HG02938 (cell line): Measurements from ENCODE around the gene TCERG1L.

ENCODE experiments used
- ATAC-seq: cut with Tn5 transposase; IDR thresholded peaks from one replicate; pipeline ENCODE4 v1.9.1; 2021; ENCODE audit warnings: mild to moderate bottlenecking, moderate library complexity; ENCODE audit not compliant: unreplicated experiment

The TCERG1L gene

DNA sequence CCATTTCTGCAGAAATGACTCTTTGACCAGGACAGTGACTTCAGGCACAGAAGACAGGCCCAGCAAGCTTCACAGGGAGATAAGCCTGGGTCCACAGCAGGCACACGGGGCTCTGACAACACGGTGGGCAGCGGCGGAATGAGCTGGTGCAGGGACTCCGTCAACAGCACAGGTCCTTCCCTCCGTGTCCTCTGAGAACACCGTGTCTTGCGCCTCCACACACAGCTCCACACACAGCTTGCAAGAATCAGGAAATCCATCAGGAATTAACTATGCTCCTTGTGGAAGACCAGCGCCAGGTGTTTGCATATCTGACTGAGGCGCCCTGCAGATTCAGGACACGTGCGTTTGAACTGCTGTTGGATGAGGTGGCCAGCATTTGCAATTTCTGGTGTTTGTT, 39.6 kb downstream of the TCERG1L start:
- ATAC-seq = no peak

DNA sequence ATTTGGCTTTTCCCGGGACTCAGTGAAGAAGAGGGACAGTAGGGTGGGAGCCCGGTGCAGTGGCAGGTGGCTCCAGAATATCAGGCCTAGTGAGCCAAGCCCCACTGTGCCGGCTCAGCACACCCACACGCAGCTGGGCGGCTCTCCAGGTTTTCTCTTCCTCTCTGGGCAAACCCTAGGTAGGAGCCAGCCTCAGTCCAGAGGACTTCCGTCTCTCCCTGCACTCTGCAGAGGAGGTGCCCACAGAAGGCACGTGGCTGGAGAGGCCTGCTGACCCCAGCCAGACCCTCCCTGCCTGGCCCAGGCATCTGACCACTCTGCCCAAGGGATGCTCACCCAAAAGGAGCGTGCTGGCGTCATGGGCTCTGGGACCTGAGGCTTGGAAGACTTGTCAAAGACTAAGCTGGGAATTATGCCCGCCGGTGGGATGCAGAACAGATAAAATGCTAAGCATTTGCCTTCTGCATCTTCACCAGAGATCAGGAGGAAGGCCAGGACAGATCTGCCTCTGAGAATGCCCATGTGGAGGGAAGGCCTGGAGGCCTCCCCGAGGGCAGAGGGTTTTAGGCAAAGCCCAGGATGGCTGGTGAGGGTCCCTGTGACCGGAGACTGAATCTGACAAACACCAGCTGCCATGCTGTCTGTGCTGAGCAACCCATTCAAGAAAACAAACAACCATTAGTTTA, 40.2 kb downstream of the TCERG1L start:
- no peak for ATAC-seq

DNA sequence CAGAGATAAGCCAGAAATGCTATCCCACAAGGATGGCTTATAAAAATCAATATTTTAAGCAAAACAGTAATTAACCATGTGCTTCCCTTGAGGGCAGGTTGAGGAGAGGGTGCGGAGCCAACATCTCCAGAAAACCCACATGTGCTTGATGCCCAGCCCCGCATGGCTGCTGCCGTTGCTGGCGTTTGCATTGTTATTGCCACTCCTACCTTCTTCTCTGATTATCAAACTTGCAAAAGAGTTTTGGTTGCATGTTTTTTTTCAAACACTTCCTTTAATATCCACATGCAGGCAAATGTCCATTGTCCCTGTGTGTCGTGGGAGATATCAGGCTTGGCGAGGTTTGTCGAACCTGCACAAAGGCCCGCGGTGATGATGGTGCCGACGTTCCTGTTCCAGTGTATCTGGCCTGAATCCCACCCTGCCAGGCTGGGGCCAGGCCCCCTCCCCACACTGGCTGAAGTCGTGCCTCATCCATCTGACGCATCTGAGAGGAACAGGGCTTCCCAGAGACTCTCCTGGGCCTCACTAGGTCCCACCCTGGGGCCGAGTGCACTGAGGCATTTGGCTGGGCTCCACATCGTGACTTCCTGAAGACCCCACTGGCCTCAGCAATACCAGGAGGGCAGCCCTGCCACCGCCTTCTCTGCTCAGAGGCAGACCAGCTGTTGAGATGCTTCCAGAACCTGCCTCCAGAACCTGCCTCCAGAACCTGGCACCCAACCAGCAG, 40.9 kb downstream of the TCERG1L start:
- no peak for ATAC-seq

DNA sequence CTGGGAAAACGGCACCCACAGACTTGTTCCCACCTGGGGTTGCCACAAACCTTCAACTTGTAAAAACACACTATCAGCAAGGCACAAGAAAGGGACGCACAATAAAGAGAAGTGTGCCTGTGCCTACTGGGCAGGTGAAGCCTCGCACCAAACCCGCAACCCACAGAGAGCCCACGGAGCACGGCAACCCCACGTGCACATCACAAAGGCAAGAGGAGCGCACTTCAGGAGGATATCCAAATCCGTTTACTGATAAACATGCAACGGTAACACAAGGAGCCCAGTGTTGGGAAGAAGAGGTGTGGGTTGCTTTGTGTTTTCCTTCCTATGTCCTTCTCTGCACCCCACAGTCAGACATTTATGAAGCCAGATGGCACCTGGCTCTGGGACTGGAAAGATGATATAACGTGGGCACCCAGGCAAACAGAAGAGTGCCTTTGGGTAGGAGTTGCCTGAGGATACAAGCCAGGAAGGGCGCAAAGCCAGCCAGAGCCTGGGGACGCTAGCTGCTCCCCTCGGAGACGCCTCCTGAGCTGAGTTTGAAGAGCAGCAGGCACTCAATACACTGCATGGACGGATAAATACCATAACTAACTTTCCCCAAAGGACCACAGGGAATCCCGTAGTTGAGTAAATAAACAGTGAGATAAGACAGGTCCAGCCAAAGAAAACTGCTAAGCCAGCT, 41.6 kb downstream of the TCERG1L start:
- no peak for ATAC-seq

DNA sequence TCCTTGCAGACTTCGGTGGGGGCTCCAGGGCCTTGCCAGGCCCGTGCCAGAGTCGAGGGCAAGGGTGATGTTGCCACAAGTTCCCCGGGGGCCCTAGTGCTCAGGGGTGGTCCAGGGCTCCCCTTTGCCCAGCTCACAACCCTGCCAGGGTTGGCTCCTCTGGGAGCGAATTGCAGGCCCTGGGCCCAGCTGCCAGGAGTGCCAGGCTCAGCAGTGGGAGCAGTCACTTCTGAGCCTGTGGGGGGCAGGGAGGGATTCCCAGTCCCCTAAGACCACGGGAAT, 43.8 kb downstream of the TCERG1L start:
- ATAC-seq = no peak

DNA sequence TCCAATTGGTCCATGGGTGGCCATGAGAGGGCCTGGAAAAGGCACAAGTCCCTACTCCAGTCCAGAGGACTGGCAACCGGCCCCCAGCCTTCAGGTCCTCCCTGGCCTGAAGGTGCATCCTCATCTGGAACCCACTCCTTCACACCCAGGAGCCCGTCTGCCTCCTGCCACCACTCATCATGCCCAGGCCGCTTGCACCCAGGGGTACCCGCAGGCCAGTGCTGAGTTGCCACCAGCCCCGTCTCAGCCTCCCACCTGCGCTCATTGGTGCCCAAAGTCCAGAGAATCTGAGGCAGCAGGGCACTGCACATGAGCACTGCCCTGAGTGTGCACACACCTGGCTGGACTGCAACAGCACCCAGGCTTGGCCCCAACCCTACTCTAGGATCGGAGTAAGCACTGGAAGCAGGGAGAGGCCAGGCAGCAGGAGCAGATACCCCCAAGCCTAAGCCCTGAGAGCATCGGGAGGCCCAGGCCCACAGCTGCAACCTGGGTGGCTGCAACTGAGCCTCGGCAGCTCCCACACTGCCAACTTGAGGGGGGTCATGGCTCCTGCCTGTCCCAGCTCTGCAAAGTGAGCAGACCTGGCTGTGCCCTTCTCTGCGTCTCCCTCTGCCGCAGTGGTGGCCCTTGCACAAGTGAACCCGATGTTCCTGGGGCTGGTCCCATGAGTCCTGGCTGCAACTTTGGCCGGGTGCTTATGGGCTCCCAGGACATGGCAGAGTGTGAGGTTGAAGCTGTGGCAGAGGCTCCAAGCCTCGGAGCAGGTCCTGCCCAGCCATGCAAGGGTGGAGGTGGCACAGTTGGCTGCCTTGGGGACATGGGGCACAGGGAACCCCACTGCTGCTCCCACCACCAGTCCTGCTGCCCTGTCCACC, 44.3 kb downstream of the TCERG1L start:
- ATAC-seq = no peak

DNA sequence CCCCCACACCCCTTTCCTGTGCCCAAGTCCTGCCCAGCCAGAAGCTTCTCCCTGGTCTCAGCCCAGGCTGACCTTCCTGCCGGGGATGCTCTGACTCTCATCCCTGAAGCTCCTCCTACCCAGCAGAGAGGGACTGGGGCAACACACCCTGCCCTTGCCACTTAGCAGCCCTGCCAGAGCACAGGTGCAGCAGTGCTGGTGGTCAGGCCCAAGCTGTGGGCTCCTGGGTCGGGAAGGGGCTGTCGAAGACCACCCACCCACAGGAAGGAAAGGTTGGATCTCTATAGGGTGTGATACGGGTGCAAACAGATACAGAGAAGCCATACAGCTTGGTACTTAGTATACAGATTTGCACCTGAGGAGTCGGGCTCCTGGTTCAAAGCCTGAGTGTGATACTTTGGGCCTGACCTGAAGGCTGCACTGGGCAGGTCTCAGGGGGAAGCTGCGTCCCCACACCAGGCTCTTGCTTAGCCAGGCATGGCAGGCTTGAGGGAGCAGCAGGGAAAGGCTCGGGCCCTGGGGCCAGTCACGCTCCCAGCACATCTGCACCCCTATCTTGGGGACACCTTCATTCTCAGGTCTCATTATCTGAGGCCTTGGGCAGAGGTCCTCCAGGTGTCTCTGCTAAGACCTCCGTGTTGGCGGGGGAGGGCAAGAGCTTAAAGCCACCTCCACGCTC, 47.3 kb downstream of the TCERG1L start:
- no peak for ATAC-seq

DNA sequence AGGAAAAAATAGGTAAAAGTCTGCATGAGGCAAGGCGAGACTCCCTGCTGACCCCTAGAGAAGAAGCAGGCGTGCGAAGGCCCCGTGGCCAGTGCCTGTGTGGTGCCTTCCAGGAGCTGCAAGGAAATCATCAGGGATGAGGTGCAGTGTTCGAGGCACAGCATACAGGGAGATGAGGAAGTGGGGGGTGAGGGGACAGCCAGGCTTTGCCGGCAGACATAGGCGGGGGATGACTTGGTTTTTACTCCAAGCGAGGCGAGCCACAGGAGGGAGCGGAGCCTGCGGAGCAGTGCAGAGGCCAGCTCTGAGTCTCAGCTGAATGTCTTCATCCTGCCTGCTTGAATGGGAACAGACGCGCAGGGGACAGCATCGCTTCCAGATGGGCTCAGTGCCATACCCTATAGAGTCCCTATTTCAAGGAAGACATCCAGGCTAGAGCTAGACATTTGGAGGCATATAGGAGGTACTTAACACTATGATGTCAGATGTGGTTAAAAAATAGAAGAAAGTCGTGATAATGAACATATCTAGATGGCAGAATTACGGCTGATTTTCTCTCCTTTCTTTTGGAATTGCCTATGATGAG, 49.5 kb downstream of the TCERG1L start:
- no peak for ATAC-seq

DNA sequence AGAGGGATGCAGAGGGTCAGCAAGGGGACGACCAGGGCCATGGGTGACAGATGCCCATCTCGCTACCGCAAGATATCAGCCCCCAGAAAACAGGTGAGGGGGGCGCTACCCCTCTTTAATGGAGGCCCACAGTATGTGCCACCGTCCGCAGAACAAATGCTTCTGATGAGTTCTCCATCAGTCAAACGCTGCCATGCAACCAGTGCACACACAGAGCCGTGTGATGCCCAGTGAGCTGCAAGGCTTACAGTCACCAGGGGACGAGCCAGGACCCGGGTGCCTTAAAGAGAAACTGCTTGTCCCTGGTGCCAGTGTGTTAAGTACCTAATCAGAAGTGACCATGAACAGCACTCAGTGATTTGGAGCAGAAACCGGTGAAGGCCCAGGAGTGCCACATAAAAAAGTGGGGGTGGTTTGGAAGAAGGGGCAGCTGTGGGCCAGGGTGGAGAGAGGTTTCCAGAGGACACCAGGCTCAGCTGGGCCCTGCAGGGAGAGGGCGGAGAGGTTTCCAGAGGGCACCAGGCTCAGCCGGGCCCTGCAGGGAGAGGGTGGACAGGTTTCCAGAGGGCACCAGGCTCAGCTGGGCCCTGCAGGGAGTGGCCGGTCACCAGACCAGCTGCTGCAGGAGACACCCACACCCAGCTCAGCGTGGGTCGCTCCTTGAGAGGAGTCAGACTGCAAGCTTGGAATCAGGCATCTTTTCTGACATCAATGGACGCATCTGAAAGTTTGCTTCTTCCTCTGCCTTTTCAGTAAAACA, 50.9 kb downstream of the TCERG1L start:
- ATAC-seq = no peak

DNA sequence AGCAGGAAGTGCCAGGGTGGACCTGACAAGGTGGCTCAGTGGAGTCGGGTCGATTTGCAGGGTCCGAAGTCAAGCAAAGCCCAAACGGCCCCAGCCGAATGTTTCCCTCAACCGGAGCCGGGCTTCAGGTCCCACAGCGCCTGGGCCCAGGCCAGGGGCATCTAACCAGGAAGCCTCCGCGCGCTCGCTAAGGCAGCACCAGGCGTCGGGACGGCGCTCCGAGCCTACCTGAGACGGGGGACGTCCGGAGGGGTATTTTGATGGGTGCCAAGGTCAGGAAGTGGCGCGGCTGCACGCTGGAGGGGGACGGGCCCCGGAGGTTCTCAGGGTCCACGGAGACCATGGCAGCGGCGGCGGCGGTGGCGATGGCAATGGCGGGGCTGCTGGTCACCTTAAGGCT, 51.5 kb downstream of the TCERG1L start:
- ATAC-seq = no peak

DNA sequence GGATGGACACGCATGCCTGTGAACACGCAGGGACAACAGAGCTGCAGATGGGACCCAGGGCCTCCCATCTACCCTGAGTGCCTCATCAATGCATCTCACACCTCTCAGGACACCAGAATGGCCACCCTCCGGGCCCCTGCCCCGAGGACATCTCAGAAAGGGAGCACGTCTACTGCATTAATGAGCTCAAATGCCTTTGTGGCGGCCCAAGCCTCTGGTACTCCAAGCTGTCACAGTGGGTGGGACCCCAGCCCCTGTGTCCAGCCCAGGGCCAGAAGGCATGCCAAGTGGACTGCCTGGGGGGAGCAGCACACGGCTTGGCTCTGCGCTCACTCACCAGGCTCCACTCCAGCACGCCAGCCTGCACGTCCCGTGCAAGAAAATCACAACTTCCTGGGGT, 52.0 kb downstream of the TCERG1L start:
- no peak for ATAC-seq

DNA sequence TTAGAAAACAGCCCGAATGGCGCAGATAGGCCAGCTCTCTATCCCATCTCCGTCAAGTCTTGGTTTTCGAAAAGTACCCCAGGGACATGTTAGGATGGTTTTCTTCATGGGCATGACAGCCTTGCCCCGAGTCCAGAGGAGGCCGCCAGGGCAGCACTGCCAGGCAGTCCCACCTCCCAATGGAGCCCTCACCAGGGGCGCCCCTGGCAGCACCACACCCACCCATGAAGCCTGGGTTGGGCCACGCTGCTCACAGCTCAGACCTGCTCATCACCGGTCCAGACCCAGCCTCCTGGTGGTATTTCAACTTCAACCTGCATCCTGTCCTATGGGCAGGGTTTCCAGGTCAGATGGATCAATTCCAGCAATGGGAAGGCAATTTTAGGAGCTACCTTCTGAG, 53.3 kb downstream of the TCERG1L start:
- ATAC-seq = no peak

DNA sequence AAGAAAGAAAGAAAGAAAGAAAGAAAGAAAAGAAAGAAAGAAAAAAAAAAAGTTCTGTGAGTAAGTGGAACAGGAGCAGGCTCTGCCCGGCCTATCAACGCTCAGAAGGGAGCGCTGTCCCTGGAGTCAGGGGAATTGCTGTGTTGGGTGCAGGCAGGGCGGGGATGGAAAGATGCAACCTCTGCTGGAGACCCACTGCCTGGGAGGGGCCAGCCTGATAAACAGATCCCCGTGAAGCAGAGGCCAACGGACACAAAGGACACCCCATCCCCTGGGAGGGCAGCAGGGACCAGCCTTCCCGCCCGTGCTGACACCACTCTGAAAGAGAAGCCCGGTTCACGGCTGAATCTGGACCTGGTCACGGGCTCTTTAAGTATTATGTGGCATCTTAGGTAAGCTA, 54.5 kb downstream of the TCERG1L start:
- no peak for ATAC-seq

DNA sequence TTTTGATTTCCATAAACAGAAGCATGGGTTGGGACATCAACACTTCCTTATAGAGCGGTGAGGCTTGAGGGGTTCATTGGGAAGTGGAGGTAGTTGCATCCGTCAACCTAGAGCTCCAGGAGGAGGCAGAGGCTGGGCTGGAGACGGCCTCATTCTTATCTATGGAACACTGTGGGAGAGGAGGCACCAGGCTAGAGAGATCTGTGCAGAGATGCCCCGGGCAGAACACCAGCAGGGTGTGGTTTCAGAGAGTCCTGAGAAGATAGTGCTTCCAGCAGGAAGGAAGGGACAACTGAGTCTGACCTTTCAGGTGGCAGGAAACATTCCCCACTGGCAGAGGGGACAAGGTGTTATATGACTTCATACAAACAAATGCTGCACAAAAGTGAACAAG, 56.7 kb downstream of the TCERG1L start:
- no peak for ATAC-seq

DNA sequence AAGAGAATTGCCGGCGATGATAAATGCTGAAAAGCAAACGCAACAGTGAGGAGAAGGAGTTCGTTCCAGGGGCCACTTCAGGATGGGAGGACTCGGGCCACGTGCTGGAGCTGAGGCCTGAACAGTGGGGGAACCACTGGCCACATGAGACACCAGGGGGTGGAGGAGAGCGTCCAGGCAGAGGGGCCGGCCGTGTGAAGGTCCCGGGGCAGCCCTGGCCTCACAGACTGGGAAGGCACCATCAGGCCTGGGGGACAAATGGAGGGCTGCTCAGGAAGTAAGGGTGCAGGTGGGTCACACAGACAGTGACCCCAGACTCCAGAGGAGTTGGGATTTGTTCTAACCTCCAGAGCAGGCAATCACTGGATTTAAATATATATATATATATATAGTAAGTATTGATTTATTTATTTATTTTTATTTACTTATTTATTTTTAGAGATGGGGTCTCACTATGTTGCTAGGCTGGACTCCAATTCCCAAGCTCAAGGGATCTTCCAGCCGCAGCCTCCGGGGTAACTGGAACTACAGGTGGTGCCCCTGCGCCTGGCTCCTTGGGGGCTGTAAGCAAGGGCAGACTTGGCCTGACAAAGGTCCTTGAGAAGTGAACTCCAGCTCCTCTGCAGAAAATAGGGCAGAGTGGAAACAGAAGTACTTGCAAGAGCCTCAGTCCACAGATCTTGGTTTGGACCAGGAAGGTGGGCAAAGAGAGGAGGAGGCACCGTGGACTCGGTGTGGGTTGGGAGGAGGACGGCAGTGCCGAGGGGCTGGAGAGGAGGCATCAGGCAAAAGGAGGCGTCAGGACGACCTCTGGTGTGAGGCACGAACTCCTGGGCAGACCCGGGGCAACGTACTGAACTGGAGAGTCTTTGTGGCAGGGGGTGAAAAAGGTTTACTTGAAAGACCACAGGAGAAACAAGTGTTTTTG, 57.3 kb downstream of the TCERG1L start:
- no peak for ATAC-seq

DNA sequence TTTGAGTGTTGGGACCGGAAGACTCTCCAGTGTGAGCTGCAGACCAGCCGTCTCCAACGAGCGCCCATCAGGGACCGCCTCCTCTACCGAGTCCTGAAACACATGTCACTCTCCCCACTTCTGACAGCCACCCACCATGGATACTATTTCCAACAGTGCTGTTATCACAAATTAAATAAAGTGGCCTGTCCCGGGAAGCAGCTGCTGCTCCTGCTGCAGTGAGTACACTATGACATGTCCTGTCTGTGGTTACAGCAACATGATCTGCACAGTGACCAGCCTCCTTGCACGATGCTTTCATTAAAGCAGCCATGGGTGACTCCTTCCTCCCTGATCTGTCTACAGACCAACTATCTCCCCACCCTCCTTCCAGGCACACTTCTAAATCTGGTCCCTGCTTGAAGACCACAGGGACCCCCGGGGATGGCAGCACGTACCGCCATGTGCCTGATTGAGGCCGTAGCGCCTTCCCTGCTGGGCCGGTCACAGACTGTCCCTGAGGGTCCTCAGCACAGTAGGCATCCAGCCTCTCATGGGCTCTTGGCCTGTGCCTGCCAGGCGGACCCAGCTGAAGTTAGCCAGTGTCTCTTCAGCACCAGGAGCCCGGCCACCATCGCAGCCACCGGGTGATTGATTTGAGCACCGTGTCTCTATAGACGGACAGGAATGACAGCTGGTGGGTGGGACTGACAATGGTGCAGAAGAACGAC, 58.8 kb downstream of the TCERG1L start:
- ATAC-seq = no peak

DNA sequence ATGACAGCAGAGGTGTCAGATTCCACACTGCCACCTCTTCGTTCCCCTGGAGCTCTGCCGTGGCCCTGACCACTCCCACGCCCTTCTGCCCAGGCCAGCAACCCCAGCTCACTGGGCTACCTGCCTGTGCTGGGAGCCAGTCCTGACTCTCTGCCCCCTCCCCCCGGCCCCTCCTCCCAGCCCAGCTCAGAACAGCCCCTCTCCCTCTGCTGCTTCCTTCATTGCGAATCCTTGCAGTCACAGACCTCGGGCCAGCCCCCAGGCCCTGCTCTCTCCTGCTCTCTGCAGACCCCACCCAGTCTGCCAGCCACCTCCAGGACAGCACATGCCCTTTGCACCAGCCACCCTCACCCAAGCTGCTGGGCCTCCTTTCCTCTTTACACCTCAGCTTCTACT, 60.4 kb downstream of the TCERG1L start:
- ATAC-seq = no peak
